GM19372 (cell line): Measurements from ENCODE around the gene CBLC.
"Not testable (repeated sequence)": the region's sequence is repeated elsewhere in the genome, so short reads cannot be mapped to it uniquely, and the experiment has no call there.

Experiments
- ATAC-seq: cut with Tn5 transposase; IDR thresholded peaks from one replicate; pipeline ENCODE4 v1.9.1; 2021; ENCODE audit warnings: mild to moderate bottlenecking, low read depth, moderate library complexity; ENCODE audit not compliant: unreplicated experiment

CBLC gene

GRCh38 chr19:44816301-44816700 lies 38.6 kb downstream of the CBLC start:
- ATAC-seq = no peak

- ATAC-seq = no peak
Measured at GRCh38 chr19:44817725-44818465, 40.2 kb downstream of the CBLC start.

- no peak for ATAC-seq
Measured at GRCh38 chr19:44818466-44819031, 40.9 kb downstream of the CBLC start.

- no peak for ATAC-seq
Measured at GRCh38 chr19:44819246-44819832, 41.6 kb downstream of the CBLC start.

GRCh38 chr19:44820648-44821609 lies 43.2 kb downstream of the CBLC start:
- ATAC-seq = no peak

GRCh38 chr19:44822177-44822576 lies 44.5 kb downstream of the CBLC start:
- ATAC-seq = no peak

- no peak for ATAC-seq
Measured at GRCh38 chr19:44822670-44823372, 45.1 kb downstream of the CBLC start.

- no peak for ATAC-seq
Measured at GRCh38 chr19:44823373-44823698, 45.6 kb downstream of the CBLC start.

- no peak for ATAC-seq
Measured at GRCh38 chr19:44824761-44825160, 47.1 kb downstream of the CBLC start.

GRCh38 chr19:44832875-44833274 lies 55.2 kb downstream of the CBLC start:
- ATAC-seq = not testable (repeated sequence)

- not testable (repeated sequence) for ATAC-seq
Measured at GRCh38 chr19:44834399-44834798, 56.7 kb downstream of the CBLC start.

- ATAC-seq = no peak
Measured at GRCh38 chr19:44839276-44839675, 61.6 kb downstream of the CBLC start.

GRCh38 chr19:44840811-44841210 lies 63.1 kb downstream of the CBLC start:
- ATAC-seq = no peak

GRCh38 chr19:44841231-44841630 lies 63.5 kb downstream of the CBLC start:
- ATAC-seq = no peak

GRCh38 chr19:44845286-44845611 lies 67.6 kb downstream of the CBLC start:
- ATAC-seq = no peak

GRCh38 chr19:44845612-44846454 lies 68.1 kb downstream of the CBLC start, which contains the start of gene NECTIN2:
TSS of gene NECTIN2 (plus strand) at chr19:44846297. CDS start at chr19:44846526, 229 bp downstream.
- ATAC-seq = no peak

GRCh38 chr19:44846455-44847143 lies 68.9 kb downstream of the CBLC start:
- ATAC-seq = no peak

GRCh38 chr19:44847144-44848035 lies 69.7 kb downstream of the CBLC start:
- ATAC-seq = no peak
